BE2C (cell line): Measurements from ENCODE around the gene BCKDHA.

ENCODE experiments used
- DNase-seq: peaks from one replicate; pipeline ENCODE4 v3.0.0-alpha.2; 2020
- H3K27me3 ChIP-seq: fragments of 250-450 bp; sonication (Bioruptor Pico); 2 replicates; pipeline ENCODE4 v1.5.1; 2020; ENCODE audit warnings: mild to moderate bottlenecking
- H3K36me3 ChIP-seq: fragments of 250-450 bp; sonication (Bioruptor Pico); 2 replicates; pipeline ENCODE4 v1.5.1; 2020; ENCODE audit warnings: mild to moderate bottlenecking
- H3K4me1 ChIP-seq: fragments of 250-450 bp; sonication (Bioruptor Pico); 2 replicates; pipeline ENCODE4 v1.5.1; 2020
- H3K4me3 ChIP-seq: 2 replicates; pipeline ENCODE4 v1.5.1; 2011; ENCODE audit warnings: low read depth, low read length
- H3K9me3 ChIP-seq: fragments of 250-450 bp; sonication (Bioruptor Pico); 2 replicates; pipeline ENCODE4 v1.5.1; 2020
- CTCF ChIP-seq: IDR thresholded peaks from 2 replicates; pipeline ENCODE4 v1.5.1; 2012; ENCODE audit warnings: mild to moderate bottlenecking, low read depth, low read length

Gene BCKDHA

GRCh38 chr19:41449865-41450178, 52.2 kb downstream of the BCKDHA start:
- no peak for DNase-seq
- Histone ChIP-seq H3K36me3 (no peaks in the 10 kb centered on the region), H3K9me3 (no peaks in the 10 kb centered on the region), H3K4me1 (no peaks in the 10 kb centered on the region), H3K4me3 (no peak overlapping the region), H3K27me3 (peaks cover 35% of the 10 kb centered on the region)
- TF ChIP-seq CTCF = no peak

- Histone ChIP-seq H3K4me1 (no peaks in the 10 kb centered on the region), H3K9me3 (no peaks in the 10 kb centered on the region; the same call in 1 of the 2 replicates), H3K4me3 (no peak overlapping the region), H3K27me3 (peaks cover 37% of the 10 kb centered on the region), H3K36me3 (no peaks in the 10 kb centered on the region)
- no peak for DNase-seq
- TF ChIP-seq CTCF = no peak
Measured at GRCh38 chr19:41452584-41453275, 55.1 kb downstream of the BCKDHA start.

- no peaks in the 10 kb centered on the region for H3K36me3 ChIP-seq
- no peak overlapping the region for H3K4me3 ChIP-seq
- peaks cover 53% of the 10 kb centered on the region for H3K27me3 ChIP-seq
- no peak for TF ChIP-seq CTCF
- no peaks in the 10 kb centered on the region; the same call in 1 of the 2 replicates for H3K9me3 ChIP-seq
- no peak for DNase-seq
- H3K4me1 ChIP-seq = no peaks in the 10 kb centered on the region
Measured at GRCh38 chr19:41455936-41456335, 58.3 kb downstream of the BCKDHA start.

- Histone ChIP-seq H3K27me3 (peaks cover 58% of the 10 kb centered on the region), H3K9me3 (no peaks in the 10 kb centered on the region; the same call in 1 of the 2 replicates), H3K36me3 (no peaks in the 10 kb centered on the region), H3K4me1 (no peaks in the 10 kb centered on the region), H3K4me3 (no peak overlapping the region)
- no peak for TF ChIP-seq CTCF
- DNase-seq = no peak
Measured at GRCh38 chr19:41456342-41456918, 58.8 kb downstream of the BCKDHA start.

- H3K4me3 ChIP-seq = no peak overlapping the region
- no peaks in the 10 kb centered on the region for H3K36me3 ChIP-seq
Measured at GRCh38 chr19:41457241-41457640, 59.6 kb downstream of the BCKDHA start.

More at GRCh38 chr19:41457241-41457640, 59.6 kb downstream of the BCKDHA start:
- Histone ChIP-seq H3K9me3 (no peaks in the 10 kb centered on the region; the same call in 1 of the 2 replicates), H3K27me3 (peaks cover 66% of the 10 kb centered on the region), H3K4me1 (no peaks in the 10 kb centered on the region)
- DNase-seq = no peak
- TF ChIP-seq CTCF = no peak
